D721Med (cell line): ENCODE data around the gene FBN2.
"Not testable (repeated sequence)": the region's sequence is repeated elsewhere in the genome, so short reads cannot be mapped to it uniquely, and the experiment has no call there.

Source experiments
- DNase-seq: peaks from one replicate; pipeline ENCODE4 v3.0.0; 2011; ENCODE audit warnings: low spot score; ENCODE audit not compliant: insufficient read length
- FAIRE-seq: peaks from 2 replicates; lab custom pipeline; 2011; peaks lifted over from hg19 to GRCh38; lab: Jason Lieb, UNC
- TF ChIP-seq, protein P1 (sequence below): IDR thresholded peaks from 2 replicates; pipeline ENCODE4 v1.5.1; 2012; ENCODE audit warnings: mild to moderate bottlenecking, control low read depth; ENCODE audit not compliant: insufficient read depth; ENCODE audit errors: missing control alignments

FBN2 gene

DNA sequence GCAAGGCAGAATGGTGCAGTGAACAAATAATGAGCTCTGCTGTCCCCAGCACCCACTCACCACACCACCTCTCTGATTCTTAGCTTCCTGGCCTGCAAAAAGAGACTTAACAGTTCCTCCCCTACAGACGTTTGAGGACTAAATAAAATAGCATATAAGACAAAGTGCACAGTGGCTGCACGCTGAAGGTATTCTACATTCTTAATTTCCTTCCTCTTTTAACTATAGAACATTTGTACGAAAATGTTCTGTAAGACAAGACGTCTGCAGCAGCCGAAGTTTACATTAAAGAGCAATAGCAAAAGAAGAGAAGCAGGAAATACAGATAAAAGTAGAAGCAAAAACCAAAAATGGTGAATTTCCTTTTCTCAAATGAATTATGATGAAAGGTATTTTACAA lies 15.7 kb downstream of the FBN2 start:
- TF ChIP-seq, protein P1, sequence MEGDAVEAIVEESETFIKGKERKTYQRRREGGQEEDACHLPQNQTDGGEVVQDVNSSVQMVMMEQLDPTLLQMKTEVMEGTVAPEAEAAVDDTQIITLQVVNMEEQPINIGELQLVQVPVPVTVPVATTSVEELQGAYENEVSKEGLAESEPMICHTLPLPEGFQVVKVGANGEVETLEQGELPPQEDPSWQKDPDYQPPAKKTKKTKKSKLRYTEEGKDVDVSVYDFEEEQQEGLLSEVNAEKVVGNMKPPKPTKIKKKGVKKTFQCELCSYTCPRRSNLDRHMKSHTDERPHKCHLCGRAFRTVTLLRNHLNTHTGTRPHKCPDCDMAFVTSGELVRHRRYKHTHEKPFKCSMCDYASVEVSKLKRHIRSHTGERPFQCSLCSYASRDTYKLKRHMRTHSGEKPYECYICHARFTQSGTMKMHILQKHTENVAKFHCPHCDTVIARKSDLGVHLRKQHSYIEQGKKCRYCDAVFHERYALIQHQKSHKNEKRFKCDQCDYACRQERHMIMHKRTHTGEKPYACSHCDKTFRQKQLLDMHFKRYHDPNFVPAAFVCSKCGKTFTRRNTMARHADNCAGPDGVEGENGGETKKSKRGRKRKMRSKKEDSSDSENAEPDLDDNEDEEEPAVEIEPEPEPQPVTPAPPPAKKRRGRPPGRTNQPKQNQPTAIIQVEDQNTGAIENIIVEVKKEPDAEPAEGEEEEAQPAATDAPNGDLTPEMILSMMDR, result no peak
- DNase-seq, result no peak
- no peak for FAIRE-seq

DNA sequence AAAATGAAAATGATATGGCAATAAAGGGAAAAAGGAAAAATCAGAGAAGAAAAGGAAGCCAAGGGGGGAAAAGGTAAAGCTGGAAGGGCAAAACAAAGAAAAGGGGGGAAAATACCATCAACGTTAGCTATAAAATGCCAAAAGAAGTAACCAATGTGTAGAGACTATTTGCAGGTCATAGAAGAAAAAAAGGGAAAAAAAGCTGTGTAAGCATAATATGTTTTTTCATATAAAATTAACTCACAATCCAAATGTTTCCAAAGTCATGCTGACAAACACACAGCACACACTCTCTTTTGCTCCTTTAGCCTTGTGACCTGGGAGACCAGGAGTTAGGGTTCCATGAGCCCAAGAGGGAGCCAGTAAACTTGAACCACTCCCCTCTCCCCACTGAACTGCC lies 18.2 kb downstream of the FBN2 start:
- DNase-seq, result no peak
- TF ChIP-seq, protein P1, result no peak
- FAIRE-seq, result no peak

DNA sequence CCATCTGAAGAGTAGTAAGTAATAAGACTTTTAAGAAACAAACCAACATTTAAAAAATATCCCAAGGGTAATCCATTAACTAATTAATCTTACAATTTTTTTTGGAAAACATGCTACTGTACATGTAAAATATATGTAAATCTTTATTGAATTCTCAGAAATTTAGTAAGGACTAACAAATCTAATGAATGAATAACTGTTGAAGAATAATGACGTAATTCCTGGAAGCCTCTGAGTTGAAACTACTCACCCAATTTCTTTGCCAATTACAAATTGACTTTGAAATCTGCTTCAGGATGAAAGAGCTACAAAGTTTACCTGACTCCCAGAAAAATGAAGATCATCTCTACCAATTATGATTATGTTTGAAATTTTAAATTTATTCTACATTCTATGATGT lies 21.1 kb downstream of the FBN2 start:
- no peak for FAIRE-seq
- TF ChIP-seq, protein P1, result no peak
- no peak for DNase-seq

- TF ChIP-seq, protein P1, result no peak
- FAIRE-seq, result no peak
- DNase-seq, result no peak
Measured at GRCh38 chr5:128513806-128514205, 24.2 kb downstream of the FBN2 start.

GRCh38 chr5:128512894-128513293 lies 25.2 kb downstream of the FBN2 start:
- TF ChIP-seq, protein P1, result no peak
- DNase-seq, result no peak
- no peak for FAIRE-seq

DNA sequence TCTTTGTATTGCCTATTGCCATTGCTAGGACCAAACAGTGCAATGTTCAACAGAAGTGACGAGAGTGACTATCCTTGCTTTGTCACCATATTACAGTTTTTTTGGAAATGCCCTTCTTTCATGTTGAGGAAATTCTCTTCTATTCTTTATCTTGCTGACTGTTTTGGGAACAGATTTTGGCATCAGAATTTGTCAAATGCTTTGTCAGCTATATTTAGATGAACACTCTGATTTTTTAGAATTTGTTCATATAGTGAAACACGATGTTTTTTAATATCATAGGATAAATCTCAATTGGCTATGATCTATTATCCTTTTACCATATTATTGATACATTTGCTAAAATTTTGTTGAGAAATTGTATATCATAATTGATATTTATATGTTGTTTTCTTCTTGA lies 31.4 kb downstream of the FBN2 start:
- FAIRE-seq, result no peak

DNA sequence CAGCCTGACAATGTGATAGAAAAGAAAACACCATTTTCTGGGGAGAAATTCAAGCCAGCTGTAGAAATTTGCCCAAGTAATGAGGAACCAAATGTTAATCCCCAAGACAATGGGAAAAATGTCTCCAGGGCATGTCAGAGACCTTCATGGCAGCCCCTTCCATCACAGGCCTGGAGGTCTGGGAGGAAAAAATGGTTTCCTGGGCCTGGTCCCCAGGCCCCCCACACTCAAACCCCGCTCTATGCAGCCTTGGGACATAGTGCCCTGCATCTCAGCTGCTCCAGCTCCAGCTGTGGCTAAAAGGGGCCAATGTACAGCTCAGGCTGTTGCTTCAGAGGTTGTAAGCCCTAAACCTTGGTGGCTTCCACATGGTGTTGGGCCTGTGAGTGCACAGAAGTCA lies 34.3 kb downstream of the FBN2 start:
- not testable (repeated sequence) for DNase-seq, FAIRE-seq

More for the DNA sequence above, 31.4 kb downstream of the FBN2 start:
- DNase-seq, result no peak
- TF ChIP-seq, protein P1, result no peak
